K562 (cell line): ENCODE measurements around the gene HRAS. TPM values are rescaled to one million over a fixed set of nuclear protein-coding genes. Genes with fewer than 3 reads are reported as not detected.
A peak's percentile ranks its signal among the peaks of the same experiment; 100 is the strongest.

ENCODE experiments used
- CAMTA2 ChIP-seq: fragments of 250-450 bp; sonication (Bioruptor Pico); conservative IDR thresholded peaks from 2 replicates; pipeline ENCODE4 v1.5.1; 2022
- CSDE1 ChIP-seq, 2 experiments: fragments of 450-650 bp; IDR thresholded peaks; 2 replicates each; pipeline ENCODE4 v1.6.1; 2016; ENCODE audit warnings: mild to moderate bottlenecking in 1 of 2
- CUX1 ChIP-seq: fragments of 200-800 bp; sonication (Bioruptor generic); IDR thresholded peaks from 2 replicates; pipeline ENCODE4 v1.6.1; 2016; ENCODE audit warnings: missing genetic modification characterization, missing compliant biosample characterization
- FOXM1 ChIP-seq, 2 experiments: fragments of 450-650 bp in 1 of 2; sonication (generic) in 1 of 2; formaldehyde crosslinking in 1 of 2; IDR thresholded peaks; 2 replicates each; pipeline versions ENCODE4 v1.6.1 to v1.9.0; 2017 to 2022; ENCODE audit warnings: low read depth in 2 of 2, mild to moderate bottlenecking in 2 of 2, missing genetic modification reagents in 1 of 2, moderate library complexity in 1 of 2
- FOXP4 ChIP-seq: sonication (generic); formaldehyde crosslinking; IDR thresholded peaks from 2 replicates; pipeline ENCODE4 v1.8.0; 2022; ENCODE audit warnings: mild to moderate bottlenecking, missing genetic modification reagents, borderline replicate concordance
- JUNB ChIP-seq: fragments of 450-650 bp; formaldehyde crosslinking; conservative IDR thresholded peaks from 2 replicates; pipeline ENCODE4 v1.4.0; 2020; ENCODE audit warnings: mild to moderate bottlenecking
- KDM2B ChIP-seq: fragments of 250-450 bp; sonication (Bioruptor Pico); IDR thresholded peaks from 2 replicates; pipeline ENCODE4 v1.8.0; 2021; ENCODE audit warnings: mild to moderate bottlenecking, moderate library complexity
- MYC ChIP-seq, 2 experiments: fragments of 250-450 bp in 1 of 2; sonication (Bioruptor Pico) in 1 of 2; IDR thresholded peaks; 2 replicates each; pipeline versions ENCODE4 v1.5.1 to v1.6.1; 2012 to 2021; ENCODE audit warnings: low read depth in 2 of 2, borderline replicate concordance in 1 of 2, improper control_type of control experiment in 1 of 2, low read length in 1 of 2, mild to moderate bottlenecking in 1 of 2, moderate library complexity in 1 of 2
- NR2C1 ChIP-seq, 2 experiments: fragments of 450-650 bp; IDR thresholded peaks; 2 replicates each; pipeline ENCODE4 v1.6.1; 2017; ENCODE audit warnings: mild to moderate bottlenecking in 2 of 2, antibody characterized with exemption in 1 of 2, inconsistent platforms in 1 of 2, missing compliant biosample characterization in 1 of 2, missing genetic modification characterization in 1 of 2
- SIN3B ChIP-seq: fragments of 450-650 bp; IDR thresholded peaks from 2 replicates; pipeline ENCODE4 v1.6.1; 2017; ENCODE audit warnings: low read depth, mild to moderate bottlenecking, moderate library complexity
- TEAD2 ChIP-seq: fragments of 450-650 bp; IDR thresholded peaks from 2 replicates; pipeline ENCODE4 v1.6.1; 2016; ENCODE audit warnings: missing genetic modification characterization, control low read depth, missing compliant biosample characterization
- ZBTB33 ChIP-seq: sonication (generic); formaldehyde crosslinking; IDR thresholded peaks from 2 replicates; pipeline ENCODE4 v1.8.1; 2023; ENCODE audit warnings: mild to moderate bottlenecking, missing genetic modification reagents
- ZNF511 ChIP-seq: sonication (generic); formaldehyde crosslinking; IDR thresholded peaks from 2 replicates; pipeline ENCODE4 v1.8.0; 2022; ENCODE audit warnings: mild to moderate bottlenecking, missing genetic modification reagents
- ZSCAN29 ChIP-seq: fragments of 450-650 bp; IDR thresholded peaks from 2 replicates; pipeline ENCODE4 v1.6.1; 2017
- polyA plus RNA-seq, 8 experiments: library from polyadenylated mRNA; depleted of rRNA in 4 of 8; stranded (reverse) in 5 of 8; unstranded in 3 of 8; fragments of >200 nt; fragmentation: Nextera tagmentation in 2 of 8; fragmentation: Illumina TruSeq in 1 of 8; extraction: Ambion mirVana in 2 of 8; extraction: Trizol in 1 of 8; gene quantifications; 2 replicates each; pipeline versions ENCODE4 v1.2.1 to v1.2.3, GENCODE V29; 2011 to 2014; ENCODE audit warnings: inconsistent platforms in 1 of 8, missing spikeins in 1 of 8
- total RNA-seq, 7 experiments: library from RNA; depleted of rRNA in 6 of 7; stranded (reverse); fragments of >200 nt in 6 of 7; fragmentation: Illumina TruSeq in 2 of 7; extraction: Trizol in 2 of 7; gene quantifications; 2 replicates each; pipeline versions ENCODE4 v1.2.1 to v1.2.3, GENCODE V29; 2011 to 2021; ENCODE audit warnings: low replicate concordance in 1 of 7

HRAS gene
- total and polyA plus RNA-seq, 9 of the 15 experiments (the other 6 are each of a cell fraction or from before 2014, with no cell fraction given): 2.8 to 73.5 (median 29.6) TPM

GRCh38 chr11:575996-576768 is 40.8 kb upstream of the HRAS start, which contains the start of gene PHRF1 (continued):
- TF ChIP-seq NR2C1 (IDR thresholded peaks at IDR 0.05) (peak; percentile 98), NR2C1 (tag; IDR thresholded peaks at IDR 0.05) (peak; percentile 98), KDM2B (CRISPR knock-in tag) (no peak), ZSCAN29 (no peak), CUX1 (CRISPR knock-in tag) (no peak), JUNB (CRISPR knock-in tag) (no peak), CAMTA2 (CRISPR knock-in tag) (no peak), CSDE1 (IDR thresholded peaks at IDR 0.05) (no peak), FOXP4 (CRISPR knock-in tag) (no peak), ZBTB33 (peak; percentile 32; the same call in 1 of the 2 replicates), MYC (IDR thresholded peaks at IDR 0.05; ENCODE audit: low read depth, low read length) (peak; percentile 82), MYC (CRISPR knock-in tag; IDR thresholded peaks at IDR 0.05; ENCODE audit: borderline replicate concordance, low read depth) (no peak), FOXM1 (IDR thresholded peaks at IDR 0.05; ENCODE audit: low read depth) (no peak), FOXM1 (CRISPR knock-in tag; IDR thresholded peaks at IDR 0.05; ENCODE audit: low read depth) (no peak), TEAD2 (tag) (no peak), ZNF511 (CRISPR knock-in tag) (no peak), SIN3B (peak; percentile 91)
